ENCODE results near the gene CPN2. TPM values are rescaled to one million over a fixed set of nuclear protein-coding genes. Genes with fewer than 3 reads are reported as not detected.

Gene CPN2
- total and polyA plus RNA-seq, 2 of the 13 experiments (the other 11 are each of a cell fraction or from before 2014, with no cell fraction given) = 26.7 to 27.7 TPM

DNA sequence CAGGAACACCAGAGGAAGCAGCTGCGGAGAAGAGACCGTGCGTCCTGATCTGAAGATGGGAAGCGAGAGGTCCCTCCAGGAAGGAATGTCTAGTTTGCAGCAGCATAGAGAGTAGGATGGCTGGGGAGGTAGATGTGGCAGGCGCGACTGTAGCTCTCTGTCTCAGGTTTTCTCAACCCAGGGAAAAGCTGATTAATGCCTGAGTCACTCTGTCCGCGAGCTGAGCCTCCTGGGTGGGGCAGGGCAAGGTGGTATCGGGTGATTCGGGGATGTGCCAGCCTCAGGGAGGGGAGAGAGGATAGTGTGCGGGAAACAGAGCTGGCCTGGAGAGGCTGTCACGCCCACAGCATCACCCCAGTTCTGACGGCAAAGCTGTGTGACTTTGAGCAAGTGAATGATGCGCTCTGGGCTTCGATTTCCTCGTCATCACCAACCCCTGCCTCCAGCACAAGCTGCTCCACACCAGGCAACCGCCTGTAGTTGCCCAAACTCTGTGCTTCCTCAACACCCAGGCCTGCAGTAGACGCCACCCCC is 28.4 kb downstream of the CPN2 start (continued):
- TF ChIP-seq, protein P1, sequence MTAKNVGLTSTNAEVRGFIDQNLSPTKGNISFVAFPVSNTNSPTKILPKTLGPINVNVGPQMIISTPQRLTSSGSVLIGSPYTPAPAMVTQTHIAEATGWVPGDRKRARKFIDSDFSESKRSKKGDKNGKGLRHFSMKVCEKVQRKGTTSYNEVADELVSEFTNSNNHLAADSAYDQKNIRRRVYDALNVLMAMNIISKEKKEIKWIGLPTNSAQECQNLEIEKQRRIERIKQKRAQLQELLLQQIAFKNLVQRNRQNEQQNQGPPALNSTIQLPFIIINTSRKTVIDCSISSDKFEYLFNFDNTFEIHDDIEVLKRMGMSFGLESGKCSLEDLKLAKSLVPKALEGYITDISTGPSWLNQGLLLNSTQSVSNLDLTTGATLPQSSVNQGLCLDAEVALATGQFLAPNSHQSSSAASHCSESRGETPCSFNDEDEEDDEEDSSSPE (CRISPR knock-in tag; IDR thresholded peaks at IDR 0.05) = no peak
- TF ChIP-seq GTF2F1 (IDR thresholded peaks at IDR 0.05; ENCODE audit: low read length) (no peak), KLF9 (CRISPR knock-in tag; IDR thresholded peaks at IDR 0.05; ENCODE audit: low read depth) (no peak), ZNF766 (CRISPR knock-in tag; IDR thresholded peaks at IDR 0.05; ENCODE audit: borderline replicate concordance) (no peak), ZFP1 (CRISPR knock-in tag; IDR thresholded peaks at IDR 0.05) (no peak), CBX1 (IDR thresholded peaks at IDR 0.05; ENCODE audit: low read depth) (no peak), ZFP41 (CRISPR knock-in tag; IDR thresholded peaks at IDR 0.05; ENCODE audit: borderline replicate concordance) (no peak), AGO1 (IDR thresholded peaks at IDR 0.05; ENCODE audit: low read depth, low read length, poor library complexity, severe bottlenecking) (no peak), ZBTB33 (CRISPR knock-in tag; IDR thresholded peaks at IDR 0.05) (peak; percentile 98), KLF11 (CRISPR knock-in tag; IDR thresholded peaks at IDR 0.05) (no peak), TMF1 (CRISPR knock-in tag; IDR thresholded peaks at IDR 0.05; ENCODE audit: low read depth) (no peak), ZNF383 (CRISPR knock-in tag; IDR thresholded peaks at IDR 0.05; ENCODE audit: borderline replicate concordance) (no peak), NR1H2 (CRISPR knock-in tag; IDR thresholded peaks at IDR 0.05; ENCODE audit: borderline replicate concordance, low read depth) (no peak), KDM4B (CRISPR knock-in tag; IDR thresholded peaks at IDR 0.05) (no peak), MEIS2 (CRISPR knock-in tag; IDR thresholded peaks at IDR 0.05) (no peak), FOSL2 (CRISPR knock-in tag; IDR thresholded peaks at IDR 0.05) (peak; percentile 81), SIN3B (IDR thresholded peaks at IDR 0.05; ENCODE audit: low read length) (no peak), ZNF138 (CRISPR knock-in tag; IDR thresholded peaks at IDR 0.05; ENCODE audit: low read depth) (no peak), SAFB2 (CRISPR knock-in tag; IDR thresholded peaks at IDR 0.05; ENCODE audit: borderline replicate concordance, low read depth) (no peak), MYC (CRISPR knock-in tag; IDR thresholded peaks at IDR 0.05; ENCODE audit: borderline replicate concordance) (no peak), SRSF4 (IDR thresholded peaks at IDR 0.05; ENCODE audit: low read depth, low read length, poor library complexity, severe bottlenecking) (no peak), ZFP36 (IDR thresholded peaks at IDR 0.05; ENCODE audit: borderline replicate concordance, low read depth, low read length, partially characterized antibody) (no peak), PLRG1 (conservative IDR thresholded peaks at IDR 0.05) (no peak)
- TF ChIP-seq, protein P2, sequence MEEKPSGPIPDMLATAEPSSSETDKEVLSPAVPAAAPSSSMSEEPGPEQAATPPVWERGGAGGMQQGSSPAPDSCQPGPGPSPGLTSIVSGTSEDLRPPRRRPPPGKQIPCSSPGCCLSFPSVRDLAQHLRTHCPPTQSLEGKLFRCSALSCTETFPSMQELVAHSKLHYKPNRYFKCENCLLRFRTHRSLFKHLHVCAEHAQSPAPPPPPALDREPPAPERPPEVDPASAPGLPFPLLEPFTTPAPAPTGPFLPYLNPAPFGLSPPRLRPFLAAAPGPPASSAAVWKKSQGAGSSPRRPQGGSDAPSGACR (CRISPR knock-in tag; IDR thresholded peaks at IDR 0.05) = no peak
- TF ChIP-seq, protein P3, sequence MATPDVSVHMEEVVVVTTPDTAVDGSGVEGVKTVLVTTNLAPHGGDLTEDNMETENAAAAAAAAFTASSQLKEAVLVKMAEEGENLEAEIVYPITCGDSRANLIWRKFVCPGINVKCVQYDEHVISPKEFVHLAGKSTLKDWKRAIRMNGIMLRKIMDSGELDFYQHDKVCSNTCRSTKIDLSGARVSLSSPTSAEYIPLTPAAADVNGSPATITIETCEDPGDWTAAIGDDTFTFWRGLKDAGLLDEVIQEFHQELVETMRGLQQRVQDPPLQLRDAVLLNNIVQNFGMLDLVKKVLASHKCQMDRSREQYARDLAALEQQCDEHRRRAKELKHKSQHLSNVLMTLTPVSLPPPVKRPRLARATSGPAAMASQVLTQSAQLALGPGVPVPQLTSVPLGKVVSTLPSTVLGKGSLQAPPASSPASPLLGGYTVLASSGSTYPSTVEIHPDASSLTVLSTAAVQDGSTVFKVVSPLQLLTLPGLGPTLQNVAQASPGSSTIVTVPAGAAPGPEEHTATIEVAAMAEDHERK (CRISPR knock-in tag; IDR thresholded peaks at IDR 0.05; ENCODE audit: low read depth) = no peak
- TF ChIP-seq, protein P4, sequence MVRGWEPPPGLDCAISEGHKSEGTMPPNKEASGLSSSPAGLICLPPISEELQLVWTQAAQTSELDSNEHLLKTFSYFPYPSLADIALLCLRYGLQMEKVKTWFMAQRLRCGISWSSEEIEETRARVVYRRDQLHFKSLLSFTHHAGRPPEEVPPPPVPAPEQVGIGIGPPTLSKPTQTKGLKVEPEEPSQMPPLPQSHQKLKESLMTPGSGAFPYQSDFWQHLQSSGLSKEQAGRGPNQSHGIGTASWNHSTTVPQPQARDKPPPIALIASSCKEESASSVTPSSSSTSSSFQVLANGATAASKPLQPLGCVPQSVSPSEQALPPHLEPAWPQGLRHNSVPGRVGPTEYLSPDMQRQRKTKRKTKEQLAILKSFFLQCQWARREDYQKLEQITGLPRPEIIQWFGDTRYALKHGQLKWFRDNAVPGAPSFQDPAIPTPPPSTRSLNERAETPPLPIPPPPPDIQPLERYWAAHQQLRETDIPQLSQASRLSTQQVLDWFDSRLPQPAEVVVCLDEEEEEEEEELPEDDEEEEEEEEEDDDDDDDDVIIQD (CRISPR knock-in tag; IDR thresholded peaks at IDR 0.05; ENCODE audit: low read depth) = no peak
